Smooth muscle cell (in vitro differentiated cells): Measurements from ENCODE around the gene PTPRN2. TPM values are rescaled to one million over a fixed set of nuclear protein-coding genes. Genes with fewer than 3 reads are reported as not detected.

Source experiments
- DNase-seq: peaks from one replicate; lab custom pipeline; 2025; ENCODE audit not compliant: unreplicated experiment; lab: John Stamatoyannopoulos, UW
- H2AFZ ChIP-seq: fragments of 200-600 bp; sonication (generic); 2 replicates; pipeline ENCODE4 v1.6.0; 2016; ENCODE audit warnings: antibody characterized with exemption, low read depth, mild to moderate bottlenecking
- H3F3A ChIP-seq: fragments of 200-600 bp; sonication (generic); 2 replicates; pipeline ENCODE4 v1.6.0; 2017; ENCODE audit warnings: antibody characterized with exemption, low read depth
- H3K27ac ChIP-seq: fragments of 200-600 bp; sonication (generic); 2 replicates; pipeline ENCODE4 v1.5.1; 2016; ENCODE audit warnings: low read depth, mild to moderate bottlenecking
- H3K27me3 ChIP-seq: fragments of 200-600 bp; sonication (generic); 2 replicates; pipeline ENCODE4 v1.6.1; 2016; ENCODE audit warnings: low read depth, mild to moderate bottlenecking
- H3K36me3 ChIP-seq: fragments of 200-600 bp; sonication (generic); 2 replicates; pipeline ENCODE4 v1.5.1; 2016; ENCODE audit warnings: low read depth
- H3K4me1 ChIP-seq: fragments of 200-600 bp; sonication (generic); 2 replicates; pipeline ENCODE4 v1.5.1; 2016; ENCODE audit warnings: low read depth
- H3K4me2 ChIP-seq: fragments of 200-600 bp; sonication (generic); 2 replicates; pipeline ENCODE4 v1.6.0; 2016; ENCODE audit warnings: mild to moderate bottlenecking
- H3K4me3 ChIP-seq: fragments of 200-600 bp; sonication (generic); 2 replicates; pipeline ENCODE4 v1.5.1; 2016; ENCODE audit warnings: mild to moderate bottlenecking
- H3K79me2 ChIP-seq: fragments of 200-600 bp; sonication (generic); 2 replicates; pipeline ENCODE4 v1.6.0; 2016; ENCODE audit warnings: low read depth, mild to moderate bottlenecking
- H3K9ac ChIP-seq: fragments of 200-600 bp; sonication (generic); 2 replicates; pipeline ENCODE4 v1.6.0; 2016; ENCODE audit warnings: low read depth
- H3K9me3 ChIP-seq: fragments of 200-600 bp; sonication (generic); replicated peaks from 2 replicates; pipeline ENCODE4 v1.5.1; 2016; ENCODE audit warnings: low read depth
- H4K20me1 ChIP-seq: fragments of 200-600 bp; sonication (generic); 2 replicates; pipeline ENCODE4 v1.6.0; 2016; ENCODE audit warnings: low read depth
- WGBS: methylation state at CpG from one replicate; pipeline ENCODE4 v1.1.7; 2016; ENCODE audit warnings: low lambda C conversion rate; 5-methylcytosine and 5-hydroxymethylcytosine counted together
- polyA plus RNA-seq: library from polyadenylated mRNA; unstranded; fragments of >200 nt; fragmentation: Nextera tagmentation; extraction: Ambion mirVana; gene quantifications from 2 replicates; pipeline ENCODE4 v1.2.1, GENCODE V29; 2016
- total RNA-seq: library from RNA; depleted of rRNA; stranded (reverse); fragments of >200 nt; gene quantifications from 2 replicates; pipeline ENCODE4 v1.2.3, GENCODE V29; 2014
- TF ChIP-seq, protein P1 (sequence below): fragments of 200-600 bp; sonication (generic); IDR thresholded peaks from 2 replicates; pipeline ENCODE4 v1.5.1; 2017; ENCODE audit warnings: borderline replicate concordance, mild to moderate bottlenecking, antibody characterized with exemption; ENCODE audit not compliant: insufficient read depth, poor library complexity, severe bottlenecking

Gene PTPRN2
- total and polyA plus RNA-seq, 2 experiments from 2014 or later: 0.09 to 0.87 TPM

DNA sequence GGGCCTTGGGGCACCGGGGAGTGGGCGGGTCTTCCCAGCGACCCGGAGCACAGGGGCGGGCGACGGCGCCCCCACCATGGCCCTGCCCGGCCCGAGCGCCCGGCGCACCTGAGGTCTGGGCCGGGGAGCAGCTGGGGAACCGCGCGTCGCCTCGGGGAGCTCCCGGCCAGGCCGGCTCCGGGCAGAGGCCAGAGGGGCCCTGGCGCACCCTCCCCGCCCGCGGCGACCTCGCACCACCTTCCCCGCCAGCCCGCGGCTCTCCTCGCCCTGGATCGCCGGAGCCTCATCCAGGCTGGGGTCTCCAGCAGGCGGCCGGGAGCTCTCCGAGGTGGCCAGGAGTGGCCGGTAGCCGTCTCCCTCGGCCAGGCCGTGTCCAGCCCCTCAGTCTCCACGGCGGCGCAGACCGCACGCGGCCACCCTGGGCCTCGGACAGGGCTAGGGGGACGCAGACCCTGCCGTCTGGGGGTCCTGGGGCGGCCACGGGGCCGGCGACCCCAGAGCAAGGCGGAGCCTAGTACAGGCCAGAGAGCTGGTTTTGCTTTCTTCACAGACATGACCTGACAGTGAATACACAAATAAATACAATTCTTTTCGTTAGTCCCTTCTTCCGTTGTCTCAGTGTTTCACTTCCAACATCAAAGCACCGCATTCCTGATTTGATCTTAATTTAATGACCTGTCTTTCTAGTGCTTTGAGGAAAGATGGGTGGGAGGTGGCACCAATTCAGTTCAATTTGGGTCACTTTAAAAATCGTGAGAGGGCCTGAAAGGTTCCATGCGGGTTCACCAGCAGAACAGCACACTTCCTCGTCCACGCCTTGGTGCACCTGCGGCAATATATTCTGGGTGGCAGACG is 893.9 kb downstream of the PTPRN2 start:
- H3K4me2 ChIP-seq: no peak overlapping the region
- peaks cover 17% of the 10 kb centered on the region for H3K4me1 ChIP-seq
- TF ChIP-seq, protein P1, sequence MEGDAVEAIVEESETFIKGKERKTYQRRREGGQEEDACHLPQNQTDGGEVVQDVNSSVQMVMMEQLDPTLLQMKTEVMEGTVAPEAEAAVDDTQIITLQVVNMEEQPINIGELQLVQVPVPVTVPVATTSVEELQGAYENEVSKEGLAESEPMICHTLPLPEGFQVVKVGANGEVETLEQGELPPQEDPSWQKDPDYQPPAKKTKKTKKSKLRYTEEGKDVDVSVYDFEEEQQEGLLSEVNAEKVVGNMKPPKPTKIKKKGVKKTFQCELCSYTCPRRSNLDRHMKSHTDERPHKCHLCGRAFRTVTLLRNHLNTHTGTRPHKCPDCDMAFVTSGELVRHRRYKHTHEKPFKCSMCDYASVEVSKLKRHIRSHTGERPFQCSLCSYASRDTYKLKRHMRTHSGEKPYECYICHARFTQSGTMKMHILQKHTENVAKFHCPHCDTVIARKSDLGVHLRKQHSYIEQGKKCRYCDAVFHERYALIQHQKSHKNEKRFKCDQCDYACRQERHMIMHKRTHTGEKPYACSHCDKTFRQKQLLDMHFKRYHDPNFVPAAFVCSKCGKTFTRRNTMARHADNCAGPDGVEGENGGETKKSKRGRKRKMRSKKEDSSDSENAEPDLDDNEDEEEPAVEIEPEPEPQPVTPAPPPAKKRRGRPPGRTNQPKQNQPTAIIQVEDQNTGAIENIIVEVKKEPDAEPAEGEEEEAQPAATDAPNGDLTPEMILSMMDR: no peak
- DNase-seq: no peak
- no peaks in the 10 kb centered on the region for H3K79me2 ChIP-seq
- H4K20me1 ChIP-seq: no peaks in the 10 kb centered on the region
- H3K27me3 ChIP-seq: peaks cover 77% of the 10 kb centered on the region
- no peak overlapping the region for H3K4me3 ChIP-seq
- H2AFZ ChIP-seq: no peak overlapping the region
- H3K9me3 ChIP-seq: no peaks in the 10 kb centered on the region
- H3K27ac ChIP-seq: no peak overlapping the region
- H3K36me3 ChIP-seq: no peaks in the 10 kb centered on the region
- H3F3A ChIP-seq: no peaks in the 10 kb centered on the region
- 6% methylated on average over 33 of the region's 64 CpGs for WGBS
- H3K9ac ChIP-seq: no peak overlapping the region

DNA sequence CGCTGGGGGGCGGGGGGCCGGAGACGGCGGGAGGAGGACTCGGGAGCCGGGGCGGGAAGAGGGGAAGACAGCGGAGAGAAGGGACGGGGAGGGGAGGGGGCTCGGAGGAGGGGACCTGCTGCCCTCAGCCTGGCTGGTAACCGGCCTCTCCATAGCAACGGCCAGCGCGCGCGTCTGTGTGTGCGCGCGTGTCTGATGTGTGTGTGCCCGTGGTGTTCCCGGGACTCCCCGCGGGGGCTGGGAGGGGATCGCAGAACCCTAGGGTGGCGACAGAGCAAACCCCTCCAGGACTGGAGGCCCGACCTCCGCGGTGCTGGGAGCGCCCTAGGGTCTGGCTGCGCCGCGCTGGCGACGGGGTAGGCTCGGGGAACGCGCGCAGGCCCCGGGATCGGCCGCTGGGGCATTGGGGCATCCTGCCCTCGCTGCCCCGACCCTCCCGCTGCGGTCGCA is 894.5 kb downstream of the PTPRN2 start:
- peaks cover 23% of the 10 kb centered on the region for H3K4me1 ChIP-seq
- H3K4me3 ChIP-seq: no peak overlapping the region
- H2AFZ ChIP-seq: no peak overlapping the region
- no peaks in the 10 kb centered on the region for H4K20me1 ChIP-seq
- H3K27ac ChIP-seq: no peak overlapping the region
- H3K9me3 ChIP-seq: no peaks in the 10 kb centered on the region
- no peaks in the 10 kb centered on the region for H3F3A ChIP-seq
- TF ChIP-seq, protein P1: no peak
- 2% methylated on average over 34 of the region's 47 CpGs for WGBS
- H3K4me2 ChIP-seq: no peak overlapping the region
- no peak overlapping the region for H3K9ac ChIP-seq
- H3K27me3 ChIP-seq: peaks cover 77% of the 10 kb centered on the region
- no peak for DNase-seq
- H3K79me2 ChIP-seq: no peaks in the 10 kb centered on the region
- no peaks in the 10 kb centered on the region for H3K36me3 ChIP-seq

DNA sequence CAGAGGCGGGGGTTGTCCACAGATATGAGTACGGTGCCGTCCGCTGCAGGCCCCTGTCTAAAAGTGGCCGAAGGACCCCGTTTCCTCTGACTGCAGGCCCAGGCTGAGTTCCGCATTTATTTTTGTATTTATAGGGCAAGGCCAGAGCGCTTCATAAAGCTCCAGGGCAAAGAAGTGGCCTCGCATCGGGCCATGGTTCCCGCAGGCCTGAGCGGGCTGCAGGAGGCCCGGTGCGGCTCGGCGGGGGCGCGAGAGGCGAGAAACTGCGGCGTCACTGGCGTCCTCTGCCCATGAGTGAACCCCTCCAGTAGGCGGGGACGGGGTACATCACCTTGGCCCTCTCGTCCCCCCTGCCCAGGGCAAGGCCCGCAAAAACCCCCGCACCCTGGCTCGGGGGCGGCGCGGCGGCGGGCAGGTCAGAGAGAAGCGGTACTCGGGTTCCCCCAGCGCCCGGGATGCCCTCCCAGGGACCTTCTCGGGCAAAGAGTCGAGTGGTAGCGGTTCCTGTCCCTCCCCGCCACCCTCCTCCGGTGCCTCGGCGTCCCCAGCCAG is 895.1 kb downstream of the PTPRN2 start:
- TF ChIP-seq, protein P1: no peak
- Histone ChIP-seq H4K20me1 (no peaks in the 10 kb centered on the region), H3K79me2 (no peaks in the 10 kb centered on the region), H3K9me3 (no peaks in the 10 kb centered on the region), H3K27me3 (peaks cover 79% of the 10 kb centered on the region), H3K27ac (no peak overlapping the region), H3F3A (no peaks in the 10 kb centered on the region), H3K4me3 (no peak overlapping the region), H3K4me2 (no peak overlapping the region), H2AFZ (no peak overlapping the region), H3K36me3 (no peaks in the 10 kb centered on the region), H3K9ac (no peak overlapping the region), H3K4me1 (peaks cover 29% of the 10 kb centered on the region)
- 4% methylated on average over 34 of the region's 44 CpGs for WGBS
- no peak for DNase-seq
